BJ (cell line): ENCODE measurements around the gene RPRD2. TPM values are rescaled to one million over a fixed set of nuclear protein-coding genes. Genes with fewer than 3 reads are reported as not detected.

Experiments used
- CTCF ChIA-PET: fragments of 350-600 bp; formaldehyde crosslinking; extraction: SDS; loops from one replicate; lab custom pipeline; 2021; ENCODE audit warnings: antibody characterized with exemption, inconsistent platforms; lab: Yijun Ruan, JAX
- POLR2A ChIA-PET: fragments of 300-600 bp; sonication (Branson Sonifier 250); formaldehyde crosslinking; extraction: SDS; loops from one replicate; lab custom pipeline; 2021; ENCODE audit warnings: antibody characterized with exemption; lab: Charles Lee
- DNase-seq: peaks from one replicate; pipeline ENCODE4 v3.0.0-alpha.2; 2011; ENCODE audit warnings: low read depth
- H3K27me3 ChIP-seq: 2 replicates; pipeline ENCODE4 v1.6.0; 2011; ENCODE audit warnings: low read length; ENCODE audit not compliant: control insufficient read depth, insufficient read depth
- H3K36me3 ChIP-seq: 2 replicates; pipeline ENCODE4 v1.5.1; 2011; ENCODE audit warnings: low read length; ENCODE audit not compliant: control insufficient read depth, insufficient read depth
- H3K4me3 ChIP-seq: 2 replicates; pipeline ENCODE4 v1.5.1; 2011; ENCODE audit warnings: low read depth, mild to moderate bottlenecking, control low read depth, low read length
- CTCF ChIP-seq: IDR thresholded peaks from 2 replicates; pipeline ENCODE4 v1.5.1; 2011; ENCODE audit warnings: low read depth, mild to moderate bottlenecking, control low read depth, inconsistent platforms, low read length, moderate library complexity; ENCODE audit not compliant: insufficient read depth
- polyA plus RNA-seq: library from polyadenylated mRNA; depleted of rRNA; stranded (reverse); fragments of >200 nt; gene quantifications from 2 replicates; pipeline ENCODE4 v1.2.3, GENCODE V29; 2011

Gene RPRD2
- polyA plus RNA-seq, 1 experiment = 15.1 TPM

- TF ChIP-seq CTCF = no peak
- POLR2A ChIA-PET = no interaction called here
- Histone ChIP-seq H3K36me3 (peaks cover 6% of the 10 kb centered on the region), H3K27me3 (no peaks in the 10 kb centered on the region), H3K4me3 (no peak overlapping the region)
- CTCF ChIA-PET = interaction anchor here (0.8 to 2.1 kb wide), 3 partner anchors 9 to 35 kb away, joined by 3 to 7 read pairs (median 3); no protein-coding TSS in a partner anchor
- no peak for DNase-seq
These were observed 134.4 kb downstream of the RPRD2 start for GRCh38 chr1:150498342-150498741.

- ChIA-PET CTCF (no interaction called here), POLR2A (interaction anchor here (0.6 kb wide), 1 partner anchor 10 kb away, joined by 4 read pairs; the partner anchor contains the start of gene FALEC)
- no peak for TF ChIP-seq CTCF
- H3K36me3 ChIP-seq = peaks cover 11% of the 10 kb centered on the region
- no peak overlapping the region for H3K4me3 ChIP-seq
- DNase-seq = no peak
- no peaks in the 10 kb centered on the region for H3K27me3 ChIP-seq
These were observed 141.5 kb downstream of the RPRD2 start for GRCh38 chr1:150505431-150505830.

GRCh38 chr1:150507912-150508864 lies 144.2 kb downstream of the RPRD2 start, which contains the start of gene ECM1:
TSS of gene ECM1 (plus strand) at chr1:150508109. CDS start at chr1:150508210, 101 bp downstream.
- TF ChIP-seq CTCF = no peak
- ChIA-PET POLR2A (interaction anchor here (0.6 kb wide), 1 partner anchor 8 kb away, joined by 3 read pairs; no protein-coding TSS in a partner anchor), CTCF (interaction anchor here (1.1 to 2.1 kb wide), 4 partner anchors 8 to 52 kb away, joined by 4 to 10 read pairs (median 6); no protein-coding TSS in a partner anchor)
- peak; percentile 53 for DNase-seq
- Histone ChIP-seq H3K36me3 (peaks cover 14% of the 10 kb centered on the region), H3K4me3 (peak within 1 kb of the TSS; percentile 38), H3K27me3 (no peaks in the 10 kb centered on the region)

- no peak for TF ChIP-seq CTCF
- no peak for DNase-seq
- CTCF ChIA-PET = interaction anchor here (0.9 to 2.1 kb wide), 3 partner anchors 23 to 51 kb away, joined by 3 to 10 read pairs (median 5); no protein-coding TSS in a partner anchor
- Histone ChIP-seq H3K4me3 (peak overlapping the region; percentile 8; the same call in 1 of the 2 replicates), H3K27me3 (no peaks in the 10 kb centered on the region), H3K36me3 (peaks cover 14% of the 10 kb centered on the region)
- POLR2A ChIA-PET = no interaction called here
These were observed 145.0 kb downstream of the RPRD2 start for GRCh38 chr1:150508982-150509381.

- ChIA-PET CTCF (interaction anchor here (1.3 kb wide), 1 partner anchor 17 kb away, joined by 3 read pairs; no protein-coding TSS in a partner anchor), POLR2A (no interaction called here)
- Histone ChIP-seq H3K4me3 (no peak overlapping the region), H3K27me3 (no peaks in the 10 kb centered on the region), H3K36me3 (peaks cover 6% of the 10 kb centered on the region)
- TF ChIP-seq CTCF = no peak
- DNase-seq = no peak
These were observed 147.6 kb downstream of the RPRD2 start for GRCh38 chr1:150511551-150511950.
